NCI-H1105 treated with DMSO at 0.1 percent for 48 hours (cell line): ENCODE data around the gene AK2.
"Not testable (repeated sequence)": the region's sequence is repeated elsewhere in the genome, so short reads cannot be mapped to it uniquely, and the experiment has no call there.

Source experiments
- DNase-seq: peaks from one replicate; lab custom pipeline; 2025; lab: John Stamatoyannopoulos, UW

AK2 gene

GRCh38 chr1:33036526-33037503 is at the start of gene AK2:
Gene AK2, minus strand, starts transcription at chr1:33036883. Its CDS starts 55 bp downstream, at chr1:33036828.
- DNase-seq: peak; percentile 99

DNA sequence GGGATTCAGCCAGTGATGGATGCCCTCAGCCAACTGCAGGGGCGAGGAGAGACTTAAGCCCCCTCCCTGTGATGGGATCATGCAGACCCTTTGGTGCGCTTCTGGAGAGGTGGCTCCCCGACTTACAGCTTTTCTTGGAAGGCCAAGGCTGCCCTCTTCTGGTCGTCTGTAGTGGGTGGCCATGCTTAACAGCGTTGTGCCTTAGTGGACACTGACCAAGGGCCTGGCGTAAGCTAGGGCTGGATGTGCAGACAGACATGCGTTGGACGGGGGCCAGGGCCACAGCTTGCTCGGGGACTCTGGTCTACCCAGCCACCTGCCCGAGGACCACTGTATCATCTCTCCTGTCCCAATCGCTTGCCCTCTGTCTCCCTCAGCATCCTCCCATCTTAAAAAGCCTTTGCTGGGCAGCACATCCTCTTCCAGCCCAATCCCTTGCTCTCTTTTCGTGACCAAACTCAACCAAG is 49.7 kb upstream of the AK2 start:
- DNase-seq: peak; percentile 64

- DNase-seq: no peak
Observed at GRCh38 chr1:33085332-33085731, 48.6 kb upstream of the AK2 start.

DNA sequence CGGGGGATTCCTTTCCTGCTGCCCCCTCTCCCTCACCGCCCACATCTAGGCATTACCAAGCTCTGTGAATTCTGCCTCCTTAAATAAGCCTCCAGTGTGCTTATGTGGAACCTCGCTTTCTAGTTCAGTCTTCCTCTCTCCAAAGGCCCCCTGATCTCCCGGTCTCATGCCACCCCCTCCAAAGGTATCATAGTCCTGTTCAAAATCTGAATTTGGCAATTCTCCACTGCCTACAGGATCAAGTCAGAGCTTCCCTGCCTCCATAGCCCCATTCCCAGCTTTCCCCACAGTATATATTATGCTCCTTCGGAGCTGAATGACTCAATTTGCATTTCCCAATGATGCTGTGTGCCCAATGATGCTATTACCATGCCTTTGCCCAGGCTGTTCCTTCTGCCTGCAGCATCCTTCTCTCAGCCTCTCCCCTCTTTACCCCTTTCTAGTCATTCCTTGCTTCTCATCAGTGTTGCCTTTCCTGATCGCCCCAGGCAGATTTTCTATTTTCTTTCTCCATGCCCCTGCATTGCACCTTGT is 46.0 kb upstream of the AK2 start:
- no peak for DNase-seq

DNA sequence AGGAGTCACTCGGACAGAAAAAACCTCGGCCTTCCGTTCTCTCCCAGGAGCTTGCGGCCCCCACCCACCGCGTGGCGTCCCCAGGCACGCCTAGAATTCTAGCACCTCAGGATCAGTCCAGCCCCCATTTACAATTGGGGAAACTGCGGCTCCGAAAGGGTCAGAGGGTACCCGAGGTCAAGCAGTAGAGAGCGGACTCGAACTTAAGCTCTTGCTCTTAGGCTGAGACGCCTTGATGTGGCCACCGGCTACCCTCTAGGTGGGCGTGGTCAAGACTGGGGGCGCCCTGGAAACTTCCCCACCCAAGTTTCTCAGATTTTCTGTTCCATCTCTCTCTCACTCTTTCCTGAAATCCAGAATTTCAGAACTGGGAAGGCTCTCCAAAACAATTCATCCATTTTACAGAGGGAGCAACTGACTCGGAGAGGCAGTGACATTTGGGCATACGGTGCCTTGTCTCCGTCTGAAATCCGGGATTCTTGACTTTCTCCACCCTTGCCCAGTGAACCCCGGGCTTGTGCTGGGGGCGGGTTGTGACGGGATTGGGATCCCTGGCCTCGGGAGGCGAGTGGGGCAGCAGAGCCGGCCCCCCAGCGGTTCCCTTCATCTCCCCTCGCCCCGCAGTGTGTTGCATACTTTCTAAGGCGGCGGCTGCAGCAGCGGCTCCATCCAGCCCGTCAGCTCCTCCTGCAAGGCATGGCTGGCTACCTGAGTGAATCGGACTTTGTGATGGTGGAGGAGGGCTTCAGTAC is 45.0 kb upstream of the AK2 start:
- no peak for DNase-seq

DNA sequence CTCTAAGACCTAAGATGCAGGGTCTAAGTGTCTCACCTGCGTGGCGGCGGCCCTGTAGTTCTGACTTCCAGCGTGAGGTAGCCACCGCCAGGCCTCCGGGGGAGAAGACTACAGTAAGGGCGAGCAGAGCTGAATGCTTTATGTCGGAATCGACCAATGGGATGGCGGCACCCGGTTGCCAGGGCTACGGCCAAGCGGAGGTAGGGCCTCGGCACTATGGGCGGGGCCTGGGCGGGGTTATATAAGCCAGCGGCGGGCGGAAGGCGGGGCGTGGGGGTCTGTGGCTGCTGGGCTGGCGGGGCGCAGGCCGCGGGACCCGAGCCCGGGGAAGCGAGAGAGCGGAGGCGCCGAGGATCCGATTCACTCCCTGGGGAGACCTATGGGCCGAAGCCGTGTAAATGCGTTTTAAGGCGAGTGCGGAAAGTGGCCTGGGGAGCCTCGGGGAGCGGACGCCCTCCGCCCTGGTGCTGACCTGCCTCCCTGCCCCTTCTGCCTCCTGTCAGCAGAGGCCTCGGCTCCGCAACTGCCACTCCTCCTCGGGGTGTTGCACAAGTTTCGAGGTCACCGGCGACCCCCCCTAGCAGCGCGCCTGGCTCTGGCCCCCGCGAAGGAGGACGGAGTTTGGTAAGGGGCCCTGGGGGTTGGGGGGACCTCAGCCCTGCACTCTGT is 44.3 kb upstream of the AK2 start, which contains the start of gene AZIN2:
Gene AZIN2, plus strand, starts transcription at position 269 of the 669 bp plus-strand sequence. CDS start 1,097 bp downstream, outside the sequence.
- DNase-seq: peak; percentile 95

DNA sequence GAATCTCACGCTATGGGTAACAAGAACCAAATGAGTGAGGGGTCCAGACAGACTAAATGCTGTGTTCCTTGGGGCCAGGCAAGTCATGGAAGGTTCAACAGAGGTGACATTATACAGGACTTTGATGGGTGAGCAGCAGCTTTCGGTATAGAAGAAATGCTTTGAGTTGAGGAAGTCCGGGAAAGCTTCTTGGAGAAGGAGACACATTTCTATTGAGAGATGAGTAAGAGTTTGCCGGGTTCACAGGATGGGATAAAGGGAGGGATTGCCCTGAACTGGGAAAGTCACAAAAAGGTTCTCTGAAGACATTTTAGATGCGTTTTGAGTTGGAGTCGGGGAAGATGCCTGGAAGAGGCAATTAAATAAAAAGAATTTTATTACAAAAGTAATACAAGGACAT is 43.7 kb upstream of the AK2 start:
- DNase-seq: no peak

GRCh38 chr1:33078030-33078591 is 41.4 kb upstream of the AK2 start:
- DNase-seq: no peak

- no peak for DNase-seq
Observed at GRCh38 chr1:33074193-33074945, 37.7 kb upstream of the AK2 start.

DNA sequence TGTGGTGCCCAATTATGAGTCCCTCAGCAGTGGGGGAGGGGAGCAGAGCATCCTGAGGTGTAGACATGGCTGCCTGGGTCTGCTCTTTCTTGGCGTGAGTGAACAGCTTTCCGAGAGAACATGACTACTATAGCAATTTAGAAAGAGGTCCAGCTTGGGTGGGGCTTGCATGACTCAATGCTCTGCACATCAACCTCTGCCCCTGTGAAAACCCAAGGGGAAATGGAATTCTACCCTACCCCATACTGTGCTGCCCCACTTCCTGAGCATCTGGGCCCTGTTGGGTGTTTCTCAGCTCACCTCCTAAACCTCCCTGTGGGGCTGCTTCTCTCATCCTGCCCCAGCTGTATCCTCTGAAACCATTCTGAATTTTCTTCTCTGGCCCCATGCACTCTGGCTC is 36.0 kb upstream of the AK2 start:
- DNase-seq: no peak

- DNase-seq: no peak
Observed at GRCh38 chr1:33070628-33071027, 33.9 kb upstream of the AK2 start.

DNA sequence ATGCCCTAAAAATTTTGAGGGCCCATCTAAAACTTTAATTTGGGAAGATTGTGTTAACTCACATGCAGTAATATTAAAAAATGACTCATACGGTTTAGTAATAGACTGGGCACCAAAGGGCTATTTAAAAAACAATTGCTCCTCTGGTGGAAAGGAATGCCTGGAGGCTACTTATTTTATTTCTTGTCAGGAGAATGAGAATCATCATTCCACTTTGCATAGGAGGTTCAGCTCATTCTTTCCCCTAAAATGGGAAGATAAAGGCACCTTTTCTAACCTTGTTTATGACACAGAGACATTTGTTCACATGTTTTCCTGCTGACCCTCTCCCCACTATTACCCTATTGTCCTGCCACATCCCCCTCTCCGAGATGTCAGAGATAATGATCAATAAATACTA is 31.4 kb upstream of the AK2 start:
- DNase-seq: not testable (repeated sequence)

DNA sequence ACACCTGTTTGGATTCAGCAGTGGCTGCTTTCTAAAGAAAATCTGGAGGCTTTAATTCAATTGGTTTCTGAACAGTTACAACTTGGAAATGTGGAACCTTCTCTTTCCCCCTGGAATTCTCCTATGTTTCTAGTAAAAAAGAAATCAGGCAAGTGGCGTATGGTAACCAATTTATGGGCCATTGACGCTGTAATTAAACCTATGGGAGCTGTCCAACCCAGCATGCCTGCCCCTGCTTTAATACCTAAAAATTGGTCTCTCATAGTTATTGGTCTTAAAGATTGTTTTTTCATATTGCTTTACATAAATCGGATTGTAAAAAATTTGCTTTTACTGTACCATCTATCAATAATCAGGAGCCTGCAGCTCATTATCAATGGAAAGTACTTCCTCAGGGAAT is 29.8 kb upstream of the AK2 start:
- not testable (repeated sequence) for DNase-seq

DNA sequence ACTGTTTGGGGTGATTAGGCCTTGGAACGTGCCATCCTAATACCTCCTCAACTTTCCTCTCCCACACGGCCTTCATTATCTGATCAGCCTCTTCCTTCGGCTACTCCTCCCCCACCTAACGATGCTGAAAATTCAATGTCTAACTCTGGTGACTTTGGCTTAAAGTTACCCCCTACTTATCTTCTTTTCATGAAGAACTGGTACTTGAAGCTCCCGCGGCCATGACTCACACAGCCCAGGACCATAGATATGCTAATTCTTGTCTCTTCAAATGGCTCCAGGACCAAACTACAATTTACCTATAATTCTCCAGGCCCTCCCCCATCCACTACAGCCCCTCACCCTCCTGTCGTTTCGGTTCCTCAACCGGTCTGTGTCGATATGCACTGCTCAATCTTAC is 28.6 kb upstream of the AK2 start:
- DNase-seq: no peak

DNA sequence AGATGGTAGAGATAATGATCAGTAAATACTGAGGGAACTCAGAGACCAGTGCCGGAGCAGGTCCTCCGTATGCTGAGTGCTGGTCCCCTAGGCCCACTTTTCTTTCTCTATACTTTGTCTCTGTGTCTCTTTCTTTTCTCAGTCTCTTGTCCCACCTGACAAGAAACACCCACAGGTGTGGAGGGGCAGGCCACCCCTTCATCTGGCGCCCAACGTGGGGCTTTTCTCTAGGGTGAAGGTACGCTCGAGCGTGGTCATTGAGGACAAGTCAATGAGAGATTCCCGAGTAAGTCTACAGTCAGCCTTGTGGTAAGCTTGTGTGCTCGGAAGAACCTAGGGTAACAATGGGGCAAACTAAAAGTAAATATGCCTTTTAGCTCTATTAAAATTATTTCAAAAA is 27.6 kb upstream of the AK2 start:
- not testable (repeated sequence) for DNase-seq

GRCh38 chr1:33061834-33062233 is 25.2 kb upstream of the AK2 start:
- DNase-seq: no peak

DNA sequence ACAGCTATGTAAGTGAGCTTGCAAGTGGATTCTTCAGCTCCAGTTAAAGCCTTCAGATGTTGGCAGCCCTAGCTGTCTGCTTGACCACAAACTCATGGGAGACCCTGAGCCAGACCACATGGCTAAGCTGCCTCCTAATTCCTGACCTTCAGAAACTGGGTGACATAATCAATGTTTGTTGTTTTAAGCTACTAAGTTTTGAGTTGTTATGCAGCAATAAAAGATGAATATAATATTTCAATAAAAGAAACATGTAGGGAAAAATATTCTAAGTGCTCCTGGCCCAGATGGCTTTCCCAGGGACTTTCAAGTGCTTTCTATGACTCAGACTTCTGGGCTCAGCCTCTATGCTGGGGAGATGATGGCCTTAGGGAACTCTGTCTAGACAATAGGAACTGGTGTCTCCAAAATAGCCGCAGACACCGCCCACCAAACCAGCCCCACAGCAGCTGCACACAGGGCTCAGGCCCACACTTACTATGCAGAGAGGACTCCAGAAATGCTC is 23.9 kb upstream of the AK2 start:
- DNase-seq: no peak

- no peak for DNase-seq
Observed at GRCh38 chr1:33057095-33057494, 20.4 kb upstream of the AK2 start.

DNA sequence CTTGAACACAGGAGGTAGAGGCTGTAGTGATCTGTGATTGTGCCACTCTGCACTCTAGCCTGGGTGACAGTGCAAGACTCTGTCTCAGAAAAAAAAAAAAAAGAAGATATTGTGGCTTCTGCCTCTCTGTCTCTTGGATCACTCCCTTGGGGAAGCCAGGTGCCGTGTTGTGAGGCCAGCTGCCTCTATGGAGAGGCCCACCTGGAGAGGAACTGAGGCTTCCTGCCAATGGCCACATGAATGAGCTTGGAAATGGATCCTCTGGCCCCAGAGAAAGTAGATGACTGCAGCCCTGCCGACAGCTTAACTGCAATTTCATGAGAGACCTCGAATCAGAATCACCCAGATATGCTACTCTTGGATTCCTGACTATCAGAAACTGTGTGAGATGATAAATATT is 19.7 kb upstream of the AK2 start:
- DNase-seq: no peak

- DNase-seq: peak; percentile 48
Observed at GRCh38 chr1:33055210-33056008, 18.7 kb upstream of the AK2 start.
